Stimulated activated CD4-positive, alpha-beta T cell treated with anti-CD3 and anti-CD28 coated beads, TNF-alpha, amount 100 ng/mL, for 1 hour (primary cell): ENCODE measurements around the gene RPS19.
A peak's percentile ranks its signal among the peaks of the same experiment; 100 is the strongest.

Source experiments
- DNase-seq, 3 donors: peaks; one replicate each; pipeline ENCODE4 v3.0.0-alpha.2; 2020; ENCODE audit warnings: low read depth in 3 of 3, low spot score in 1 of 3

The RPS19 gene

DNA sequence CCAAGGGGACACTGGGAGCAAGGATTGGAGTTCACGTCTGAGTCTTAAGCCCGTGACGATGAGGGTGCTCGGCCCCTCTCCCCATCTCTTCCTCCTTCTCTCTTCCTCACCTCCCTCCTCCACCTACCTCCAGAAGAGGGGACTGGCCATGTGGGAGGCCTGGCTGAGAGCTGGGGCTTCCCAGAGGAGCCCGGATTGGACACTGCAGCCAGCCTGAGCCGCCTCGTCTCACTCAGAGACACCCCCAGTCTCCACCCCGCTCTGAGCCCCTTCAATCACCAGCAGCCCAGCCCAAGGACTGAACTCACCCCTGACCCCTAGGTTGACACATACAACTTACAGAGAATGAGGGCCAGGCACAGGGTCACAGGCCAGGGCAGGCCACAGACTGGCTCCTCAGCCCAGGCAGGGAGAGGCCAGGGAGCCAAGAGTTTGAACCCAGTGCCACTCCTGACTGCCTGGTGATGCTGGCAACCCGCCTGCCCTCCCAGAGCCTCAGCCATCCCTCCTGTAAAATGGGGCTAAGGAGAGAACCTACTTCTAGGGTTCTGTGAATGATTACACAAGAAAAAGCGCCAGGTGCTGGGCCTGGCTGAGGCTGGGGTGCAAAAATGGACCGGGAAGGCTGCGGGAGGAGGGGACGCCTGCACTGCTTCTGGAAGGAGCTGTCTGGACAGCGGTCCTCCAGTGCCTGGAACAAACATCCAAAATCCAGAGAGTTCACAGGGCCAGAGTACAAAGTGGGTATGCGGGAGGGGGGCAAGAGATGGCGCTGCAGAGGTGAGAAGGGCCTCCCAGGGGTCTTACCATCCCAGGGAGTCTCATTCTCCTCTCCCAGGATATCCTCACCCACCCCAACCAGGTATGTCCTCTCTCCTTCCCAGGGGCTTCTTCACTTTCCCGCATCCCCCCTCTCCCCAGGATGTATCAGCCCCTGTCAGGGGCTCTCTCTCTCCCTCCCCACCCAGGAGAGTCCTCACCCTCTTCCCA lies 18.2 kb downstream of the RPS19 start:
- no peak for DNase-seq

DNA sequence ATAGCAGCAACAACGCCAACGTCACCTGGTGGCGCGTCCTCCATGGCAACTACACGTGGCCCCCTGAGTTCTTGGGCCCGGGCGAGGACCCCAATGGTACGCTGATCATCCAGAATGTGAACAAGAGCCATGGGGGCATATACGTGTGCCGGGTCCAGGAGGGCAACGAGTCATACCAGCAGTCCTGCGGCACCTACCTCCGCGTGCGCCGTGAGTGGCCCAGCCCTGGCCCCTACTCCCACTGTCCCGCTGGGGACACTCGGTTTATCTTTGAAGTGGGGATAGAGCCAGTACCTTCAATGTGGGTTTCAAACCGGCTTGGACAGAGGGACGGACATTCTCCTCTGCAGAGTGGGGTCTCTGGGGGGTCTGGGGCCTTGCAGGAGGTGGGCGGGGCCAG lies 19.0 kb downstream of the RPS19 start:
- no peak for DNase-seq

DNA sequence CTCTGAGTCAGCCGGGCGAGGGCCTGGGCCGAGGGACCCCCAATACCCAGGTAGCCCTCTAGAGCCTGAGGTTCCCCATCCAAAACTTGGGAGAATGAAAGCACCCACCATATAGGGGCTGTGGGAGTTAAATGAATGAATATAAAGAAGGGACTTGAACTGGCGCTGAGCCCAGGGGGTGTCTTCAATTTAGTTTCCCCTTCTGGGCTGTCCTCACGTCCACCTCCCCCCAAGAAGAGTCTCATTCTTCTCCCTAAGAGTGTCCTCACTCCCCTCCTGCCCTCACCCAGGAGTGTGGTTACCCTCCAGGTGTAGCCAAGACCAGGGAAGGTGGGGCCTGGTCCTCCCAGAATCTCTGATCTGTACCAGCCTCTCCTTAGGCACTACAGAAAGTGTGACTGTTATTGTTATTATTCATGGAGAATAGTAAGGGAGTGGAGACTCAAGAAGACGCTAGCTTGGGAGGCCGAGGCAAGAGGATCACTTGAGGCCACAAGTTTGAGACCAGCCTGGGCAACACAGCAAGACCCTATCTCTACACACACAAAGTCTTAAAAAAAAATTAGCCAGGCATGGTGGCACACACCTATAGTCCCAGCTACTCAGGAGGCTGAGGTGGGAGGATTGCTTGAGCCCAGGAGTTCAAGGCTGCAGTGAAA lies 19.7 kb downstream of the RPS19 start:
- no peak for DNase-seq

DNA sequence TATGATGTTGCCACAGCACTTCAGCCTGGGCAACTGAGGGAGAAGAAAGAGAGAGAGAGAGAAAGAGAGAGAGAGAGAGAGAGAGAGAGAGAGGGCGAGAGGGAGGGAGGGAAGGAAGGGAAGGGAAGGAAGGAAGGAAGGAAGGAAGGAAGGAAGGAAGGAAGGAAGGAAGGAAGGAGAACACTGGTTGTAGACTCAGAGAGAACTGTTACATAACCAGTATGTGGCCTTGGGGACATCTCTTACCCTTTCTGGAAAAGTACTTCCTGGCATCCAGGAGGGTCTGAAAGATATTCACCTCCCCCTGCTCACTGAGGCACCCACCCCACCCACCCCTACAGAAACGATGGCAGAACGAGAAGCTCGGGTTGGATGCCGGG lies 20.3 kb downstream of the RPS19 start:
- no peak for DNase-seq

DNA sequence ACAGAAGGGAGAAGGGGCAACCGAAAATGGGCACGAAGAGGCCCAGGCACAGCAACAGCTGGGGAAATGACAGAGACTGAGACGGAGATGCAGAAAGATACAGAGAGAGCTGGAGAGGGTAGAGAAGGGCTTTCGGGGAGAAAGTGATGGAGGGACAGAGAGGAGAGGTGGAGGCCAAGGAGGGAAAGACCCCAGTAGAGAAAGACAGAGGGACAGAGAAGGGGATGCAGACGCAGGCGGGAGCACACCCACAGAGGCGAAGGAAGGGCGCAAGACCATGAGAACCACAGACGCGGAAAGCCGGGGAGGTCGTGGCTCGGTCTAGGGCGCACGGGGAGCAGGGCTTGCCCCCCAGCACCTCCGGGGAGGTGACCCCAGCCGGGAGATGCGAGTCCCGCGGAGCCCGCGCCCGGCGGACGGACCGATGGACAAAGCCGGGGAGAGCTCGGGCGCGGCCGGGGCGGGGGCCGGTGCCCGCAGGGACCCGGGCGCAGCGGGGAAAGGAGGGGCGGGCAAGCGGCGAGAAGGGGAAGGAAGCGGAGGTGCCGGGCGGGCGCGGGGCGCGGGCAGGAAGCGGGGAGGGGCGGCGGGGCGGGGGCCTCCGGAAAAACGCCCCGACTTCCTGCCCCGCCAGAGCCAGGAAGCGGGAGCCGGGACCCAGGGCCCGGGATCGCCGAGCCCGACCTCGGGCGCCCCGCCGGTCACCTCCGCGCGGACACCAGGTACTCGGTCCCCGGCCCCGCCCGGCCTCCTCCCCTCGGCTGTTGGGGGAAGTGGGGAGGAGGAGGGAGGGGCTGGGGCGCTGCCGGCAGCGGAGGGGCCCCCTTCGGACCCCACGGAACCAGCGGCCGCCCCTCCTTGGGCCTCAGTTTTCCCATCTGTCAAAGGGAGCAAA lies 22.8 kb downstream of the RPS19 start, which contains the start of gene ARHGEF1:
TSS of gene ARHGEF1 (plus strand) at position 617 of the 895 bp plus-strand sequence. CDS start 4,899 bp downstream, outside the sequence.
- peak in 1 of 3 donors; percentile 50 for DNase-seq

DNA sequence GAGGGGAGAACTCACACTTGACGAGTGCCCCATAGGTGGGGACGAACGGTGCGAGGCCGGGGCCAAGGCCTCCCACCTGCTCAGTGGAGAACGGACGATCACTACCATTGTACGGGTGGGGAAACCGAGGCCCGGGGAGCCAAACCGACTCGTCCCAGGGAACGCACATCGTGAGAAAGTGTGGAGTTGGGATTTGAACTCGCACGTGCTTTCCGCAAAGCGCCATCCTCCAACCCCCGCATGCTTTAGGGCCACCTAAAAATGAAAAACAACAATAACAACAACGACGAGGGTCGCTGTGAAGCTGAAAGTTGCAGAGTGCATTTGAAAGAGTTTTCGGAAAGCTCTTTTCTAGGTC lies 23.4 kb downstream of the RPS19 start:
- no peak for DNase-seq

DNA sequence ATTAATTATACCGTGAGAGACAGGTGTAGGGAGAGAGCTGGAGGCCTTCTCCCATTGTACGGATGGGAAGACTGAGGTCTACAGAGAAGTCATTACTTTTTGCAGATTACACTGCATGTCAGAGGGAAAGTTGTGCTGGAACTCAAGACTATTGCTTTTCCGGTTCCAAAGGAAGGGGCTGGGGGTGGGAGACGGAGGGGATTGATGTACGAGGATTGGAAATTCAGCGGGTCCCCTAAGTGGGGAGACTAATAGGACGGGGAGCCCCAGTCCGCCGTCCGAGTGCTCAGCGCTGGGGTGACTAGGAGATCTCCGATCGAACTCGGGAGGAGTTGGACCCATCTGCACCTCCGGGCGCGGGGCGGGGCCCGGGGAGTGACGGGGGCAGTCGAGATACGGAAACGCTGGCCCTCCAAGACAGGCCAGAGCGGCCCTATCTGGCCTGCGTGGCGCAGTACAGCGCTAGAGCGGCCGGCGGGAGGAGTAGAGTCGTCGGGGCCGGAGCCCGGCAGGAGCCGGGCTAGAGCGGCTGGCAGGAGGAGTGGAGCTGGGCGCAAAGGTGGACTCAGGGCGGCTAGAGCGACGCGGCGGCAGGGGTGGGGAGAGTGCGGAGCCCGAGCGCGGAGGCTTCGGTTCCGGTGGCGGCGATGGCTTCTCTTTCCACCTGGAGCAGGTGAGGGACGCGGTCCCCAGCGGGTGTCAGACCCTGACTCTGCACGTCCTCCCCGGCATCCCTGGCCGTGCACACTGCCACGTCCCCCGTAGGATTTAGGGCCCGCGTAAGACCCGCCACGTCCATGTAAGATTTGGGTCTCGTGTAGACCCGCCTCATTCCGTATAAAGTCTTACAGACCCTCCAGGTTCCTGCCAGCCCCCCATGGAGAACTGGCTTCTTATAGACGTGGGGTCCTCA lies 24.0 kb downstream of the RPS19 start:
- peak; percentile 78 to 83 (median 79) for DNase-seq

DNA sequence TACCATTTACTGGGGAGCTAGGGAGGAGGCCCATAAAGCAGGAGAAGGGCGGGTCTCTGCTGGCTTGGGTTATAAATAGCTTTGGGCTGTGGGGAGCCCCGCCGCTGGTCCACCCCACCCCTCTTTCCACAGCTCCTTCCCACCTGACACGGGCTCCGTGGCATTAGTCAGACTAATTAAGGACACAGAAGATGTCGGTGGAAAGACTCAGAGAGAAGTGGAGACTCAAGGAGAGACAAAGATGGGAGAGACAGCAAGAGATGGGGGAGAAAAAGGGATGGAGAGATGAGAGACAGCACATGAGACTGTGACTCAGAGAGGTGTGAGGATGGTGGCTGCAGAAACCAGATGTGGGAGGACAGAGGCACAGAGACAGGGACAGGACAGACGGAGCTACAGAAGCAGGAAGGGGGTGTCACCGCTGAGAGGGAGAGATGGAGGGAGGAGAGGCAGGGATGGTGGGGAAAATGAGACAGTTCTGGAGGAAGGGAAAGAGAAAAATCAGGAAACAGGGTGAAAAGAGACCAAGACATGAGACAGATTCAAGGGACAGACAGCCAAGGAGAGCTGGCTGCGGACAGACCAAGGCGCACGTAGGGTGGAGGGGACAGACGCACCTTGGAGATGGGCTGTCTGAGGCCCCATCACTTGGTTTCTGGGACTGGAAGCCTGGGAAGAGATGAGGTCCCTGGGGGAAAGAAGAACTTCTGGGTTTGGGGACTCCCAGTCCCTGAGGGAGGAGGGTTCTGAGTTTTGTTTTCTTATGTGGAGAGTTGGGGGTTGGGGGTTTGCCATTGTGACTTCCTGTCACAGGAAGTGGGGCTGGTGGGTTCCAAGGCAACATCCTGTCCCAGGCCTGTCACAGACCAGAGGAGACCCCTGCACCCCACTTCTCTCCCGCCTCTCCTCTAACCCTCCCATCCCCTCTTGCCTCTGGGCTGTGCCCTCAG lies 27.0 kb downstream of the RPS19 start:
- peak; percentile 29 to 57 (median 45) for DNase-seq

DNA sequence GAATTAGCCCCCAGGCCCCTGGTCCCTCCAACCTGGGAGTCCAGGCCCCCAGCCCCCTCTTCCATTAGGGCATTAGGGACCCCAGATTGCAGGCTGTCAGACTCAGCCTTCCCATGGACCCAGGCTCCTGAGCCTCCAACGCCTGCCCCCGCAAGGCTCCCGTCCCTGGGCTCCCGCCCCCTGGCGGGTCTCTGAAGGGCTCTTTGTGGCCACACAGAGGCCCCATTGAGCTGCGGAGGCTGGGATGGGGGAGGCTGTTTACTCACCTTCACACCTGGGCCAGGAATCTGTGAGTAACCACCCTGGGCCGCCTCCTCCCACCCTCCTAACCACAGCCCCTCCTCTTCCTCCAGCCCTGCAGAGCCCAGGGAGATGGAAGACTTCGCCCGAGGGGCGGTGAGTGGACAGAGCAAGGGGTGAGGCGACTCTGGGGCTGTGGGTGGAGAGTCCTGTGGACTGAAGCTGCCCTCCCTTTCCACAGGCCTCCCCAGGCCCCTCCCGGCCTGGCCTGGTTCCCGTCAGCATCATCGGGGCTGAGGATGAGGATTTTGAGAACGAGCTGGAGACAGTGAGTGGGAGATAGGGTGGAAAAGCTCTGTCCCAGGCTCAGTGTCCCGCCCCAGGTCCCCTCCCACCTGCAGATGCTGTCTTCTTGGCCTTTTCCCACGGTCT lies 27.8 kb downstream of the RPS19 start:
- DNase-seq = peak; percentile 68 to 77 (median 76)

DNA sequence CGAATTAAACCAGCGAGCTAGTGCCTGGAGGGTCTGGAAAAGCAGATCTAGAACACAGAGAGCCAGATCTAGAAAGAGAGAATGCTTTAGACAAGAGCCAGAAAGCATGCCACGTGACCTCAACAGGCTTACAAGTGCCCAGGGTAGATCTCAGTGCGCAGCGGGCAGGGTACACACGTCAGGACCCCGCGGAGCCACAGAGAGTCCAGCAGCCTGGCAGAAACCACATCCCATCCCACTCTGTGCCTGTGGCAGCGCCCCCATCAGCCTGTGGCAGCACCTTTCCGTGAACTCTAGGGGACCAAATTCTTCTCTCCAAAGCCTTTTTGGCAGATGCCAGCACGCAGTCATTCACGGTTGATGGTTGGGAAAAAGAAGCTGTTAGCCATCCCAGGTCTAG lies 28.9 kb downstream of the RPS19 start:
- no peak for DNase-seq

DNA sequence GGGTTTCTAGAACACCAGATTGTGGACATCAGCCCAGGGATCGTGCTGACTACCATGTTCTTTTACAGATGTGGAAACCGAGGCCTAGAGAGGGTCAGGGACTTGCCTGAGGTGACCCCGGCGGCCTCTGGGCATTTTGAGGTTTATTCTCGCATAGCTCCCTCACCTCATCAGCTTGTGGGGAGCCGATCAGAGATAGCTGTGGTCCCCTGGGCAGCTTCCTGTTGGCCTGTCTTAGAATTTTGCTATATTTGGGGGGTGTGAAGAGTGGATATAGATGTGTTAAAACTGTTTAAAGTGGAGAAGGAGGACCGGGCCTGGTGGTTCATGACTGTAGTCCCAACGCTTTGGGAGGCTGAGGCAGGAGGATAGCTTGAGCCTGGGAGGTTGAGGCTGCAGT lies 29.8 kb downstream of the RPS19 start:
- DNase-seq = no peak

DNA sequence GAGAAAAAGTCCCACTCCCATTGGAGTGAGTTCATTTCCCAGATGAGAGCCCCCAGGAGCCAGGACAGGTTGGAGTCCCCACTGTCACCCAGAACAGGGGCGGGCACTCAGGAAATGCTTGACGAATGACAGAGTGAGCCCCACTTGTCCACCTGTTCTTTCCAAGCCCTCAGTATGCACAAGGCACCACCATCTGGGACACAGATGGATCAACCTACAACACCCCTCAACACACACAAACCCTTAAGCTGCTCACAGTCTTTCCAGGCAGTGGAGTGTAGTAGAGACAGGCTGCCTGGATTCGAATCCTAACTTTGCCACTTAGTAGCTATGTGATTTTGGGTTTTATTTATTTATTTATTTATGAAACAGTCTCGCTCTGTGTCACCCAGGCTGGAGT lies 30.9 kb downstream of the RPS19 start:
- no peak for DNase-seq

DNA sequence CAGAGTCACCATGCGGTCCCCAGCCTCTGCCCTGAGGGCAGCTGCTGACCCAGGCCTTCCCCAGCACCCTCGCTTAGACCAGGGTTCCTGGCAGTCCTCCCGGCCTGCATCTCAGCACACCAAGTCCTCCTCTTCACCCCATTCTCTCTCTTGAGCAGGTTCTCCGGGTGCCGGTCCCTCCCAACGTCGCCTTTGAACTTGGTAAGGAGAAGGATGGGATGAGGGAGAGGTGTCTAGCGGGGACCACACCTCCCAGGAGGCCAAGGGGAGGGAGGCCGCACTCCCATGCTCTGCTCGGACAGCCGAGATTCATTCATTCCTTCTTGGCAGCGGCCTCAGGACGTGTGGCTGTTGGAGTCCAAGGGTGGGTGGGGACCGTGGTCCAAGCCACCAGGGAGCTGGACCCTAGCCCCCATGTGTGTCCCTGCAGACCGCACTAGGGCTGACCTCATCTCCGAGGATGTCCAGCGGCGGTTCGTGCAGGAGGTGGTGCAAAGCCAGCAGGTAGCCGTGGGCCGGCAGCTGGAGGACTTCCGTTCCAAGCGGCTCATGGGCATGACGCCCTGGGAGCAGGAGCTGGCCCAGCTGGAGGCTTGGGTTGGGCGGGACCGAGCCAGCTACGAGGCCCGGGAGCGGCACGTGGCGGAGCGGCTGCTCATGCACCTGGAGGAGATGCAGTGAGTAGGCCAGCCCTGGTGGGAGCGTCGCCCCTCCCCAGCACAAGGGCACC lies 32.3 kb downstream of the RPS19 start:
- DNase-seq = no peak

DNA sequence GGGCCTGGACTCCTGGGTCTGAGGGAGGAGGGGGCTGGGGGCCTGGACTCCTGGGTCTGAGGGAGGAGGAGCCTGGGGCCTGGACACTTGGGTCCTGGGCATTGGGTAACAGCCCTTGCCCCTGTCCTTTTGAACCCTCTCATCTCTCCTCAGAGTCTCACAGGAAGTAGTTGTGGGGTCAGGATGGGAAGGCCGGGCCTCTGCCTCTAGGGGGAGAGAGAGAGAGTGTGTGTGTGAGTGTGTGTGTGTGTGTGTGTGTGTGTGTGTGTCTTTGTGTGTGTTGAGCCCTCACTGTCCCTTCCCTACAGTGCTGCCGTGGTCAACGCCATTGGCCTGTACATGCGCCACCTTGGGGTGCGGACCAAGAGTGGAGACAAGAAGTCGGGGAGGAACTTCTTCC lies 33.8 kb downstream of the RPS19 start:
- no peak for DNase-seq

DNA sequence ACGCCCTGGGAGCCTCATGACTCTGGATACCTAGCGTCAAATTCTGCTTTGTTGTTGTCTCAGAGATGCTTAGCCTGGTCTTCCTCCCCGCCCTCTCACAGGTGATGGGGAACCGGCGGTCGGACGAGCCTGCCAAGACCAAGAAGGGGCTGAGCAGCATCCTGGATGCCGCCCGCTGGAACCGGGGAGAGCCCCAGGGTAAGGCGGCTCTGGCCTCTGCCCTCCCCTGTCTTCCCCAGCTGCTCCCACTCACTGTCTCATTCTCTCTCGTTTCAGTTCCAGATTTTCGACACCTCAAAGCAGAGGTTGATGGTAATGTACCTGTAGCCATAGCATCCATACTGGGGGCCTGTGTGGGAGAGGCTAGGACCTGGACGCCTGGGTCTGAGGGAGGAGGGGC lies 34.3 kb downstream of the RPS19 start:
- no peak for DNase-seq

DNA sequence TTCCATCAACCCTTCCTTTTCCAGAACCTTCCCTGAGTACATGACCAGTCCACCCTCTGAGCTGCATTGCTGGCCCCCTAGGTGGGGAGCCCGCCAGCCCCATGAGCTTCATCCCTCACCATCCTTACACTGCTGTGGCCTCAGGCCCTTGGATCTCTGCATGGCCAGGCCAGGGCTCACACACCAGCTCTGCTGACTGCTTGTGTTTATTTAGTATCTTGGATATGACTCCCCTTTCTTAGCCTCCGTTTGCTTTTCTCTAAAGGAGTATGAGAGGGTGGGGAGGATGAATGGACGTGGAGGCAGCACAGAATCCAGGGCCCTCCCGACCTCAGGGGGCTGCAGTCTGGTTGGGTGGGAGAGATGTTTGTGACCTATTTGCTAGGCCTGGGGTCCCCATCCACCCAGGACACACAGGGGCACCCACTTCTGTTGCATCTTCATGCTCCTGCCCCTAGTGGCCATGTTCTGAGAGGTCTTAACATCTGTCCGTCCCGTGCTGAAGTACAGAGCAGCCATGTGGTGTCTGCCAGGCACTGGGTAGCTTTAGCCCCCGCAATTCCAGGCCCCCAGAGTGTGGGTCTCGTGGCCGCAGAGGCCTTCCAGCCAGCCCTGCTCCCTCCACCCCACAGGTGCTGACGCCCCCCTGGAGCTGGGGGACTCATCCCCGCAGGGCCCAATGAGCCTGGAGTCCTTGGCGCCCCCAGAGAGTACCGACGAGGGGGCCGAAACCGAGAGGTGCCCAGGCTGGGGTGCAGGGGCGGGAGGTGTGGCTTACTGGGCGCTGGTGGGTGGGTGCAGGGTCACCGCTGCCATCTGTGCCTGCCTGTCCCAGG lies 35.9 kb downstream of the RPS19 start:
- DNase-seq = no peak

DNA sequence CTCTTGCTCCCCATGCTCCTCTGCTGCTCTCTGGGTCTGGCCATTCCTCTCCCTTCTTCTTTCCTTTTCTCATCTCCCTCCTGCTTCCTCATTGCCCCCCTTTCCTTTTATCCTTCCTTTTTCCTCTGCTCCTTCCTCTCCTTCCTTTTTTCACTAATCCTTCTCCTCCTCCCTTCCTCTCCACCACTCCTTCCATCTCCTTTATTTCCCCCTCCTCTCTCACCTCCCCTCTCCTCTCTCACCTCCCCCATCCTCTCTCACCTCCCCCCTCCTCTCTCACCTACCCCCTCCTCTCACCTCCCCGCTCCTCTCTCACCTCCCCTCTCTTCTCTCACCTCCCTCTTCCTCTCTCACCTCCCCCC lies 36.5 kb downstream of the RPS19 start:
- DNase-seq = no peak
